Chondrocyte (in vitro differentiated cells): ENCODE results near the gene ZNF474. TPM values are rescaled to one million over a fixed set of nuclear protein-coding genes. Genes with fewer than 3 reads are reported as not detected.

ENCODE experiments used
- DNase-seq: peaks from one replicate; pipeline ENCODE4 v3.0.0; 2021; ENCODE audit warnings: mixed read lengths, low spot score
- H3K27ac Mint-ChIP-seq: one replicate; pipeline ENCODE4 v1.8.0; 2021; ENCODE audit warnings: mild to moderate bottlenecking, moderate library complexity, mixed read lengths; ENCODE audit not compliant: unreplicated experiment
- H3K27me3 Mint-ChIP-seq: 2 replicates; pipeline ENCODE4 v1.8.0; 2021; ENCODE audit warnings: low read depth, mixed read lengths
- H3K36me3 Mint-ChIP-seq: 2 replicates; pipeline ENCODE4 v1.8.0; 2021; ENCODE audit warnings: low read depth, mixed read lengths
- H3K4me1 Mint-ChIP-seq: 2 replicates; pipeline ENCODE4 v1.8.0; 2021; ENCODE audit warnings: low read depth, mild to moderate bottlenecking, mixed read lengths
- H3K4me3 Mint-ChIP-seq: one replicate; pipeline ENCODE4 v1.8.0; 2021; ENCODE audit warnings: mild to moderate bottlenecking, moderate library complexity, mixed read lengths; ENCODE audit not compliant: unreplicated experiment
- H3K9me3 Mint-ChIP-seq: 2 replicates; pipeline ENCODE4 v1.8.0; 2021; ENCODE audit warnings: low read depth, mixed read lengths
- total RNA-seq: library from RNA; stranded (reverse); gene quantifications from 3 replicates; pipeline ENCODE4 v1.2.1, GENCODE V29; 2021
- TF ChIP-seq, protein P1 (sequence below): fragments of 200-600 bp; sonication (generic); IDR thresholded peaks from 2 replicates; pipeline ENCODE4 v1.5.0; 2021; ENCODE audit warnings: antibody characterized with exemption, mild to moderate bottlenecking, moderate library complexity

The ZNF474 gene
- total RNA-seq, 1 donor from 2014 or later, result 0.25 TPM

DNA sequence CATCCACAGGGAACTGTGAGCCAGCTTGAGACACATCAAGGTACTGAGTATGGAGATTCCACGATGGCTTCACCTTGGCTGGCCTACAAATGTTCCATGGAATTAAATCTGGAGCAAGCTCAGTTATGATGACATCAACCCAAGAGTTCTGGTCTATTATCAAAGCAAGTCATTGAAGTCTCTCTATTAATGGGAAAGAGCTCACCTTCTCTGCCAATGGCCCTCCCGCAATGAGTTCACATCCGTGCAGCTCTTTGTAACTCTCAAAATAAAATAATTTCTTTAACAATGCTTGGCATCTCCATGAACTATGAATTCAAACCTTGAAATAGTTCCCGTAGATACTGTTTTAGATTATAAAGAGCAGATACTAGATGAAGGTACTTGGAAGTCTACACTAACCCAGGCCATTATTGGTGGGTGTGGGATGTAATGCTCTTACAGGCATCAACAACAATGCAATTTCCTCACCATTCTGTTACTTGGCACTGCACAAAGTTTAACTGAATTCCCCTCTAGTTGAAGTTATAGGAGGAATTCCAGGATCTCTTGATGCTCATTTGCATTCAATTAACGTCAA, 55.4 kb downstream of the ZNF474 start:
- H3K9me3 Mint-ChIP-seq, result peaks cover 4% of the 10 kb centered on the region
- H3K4me1 Mint-ChIP-seq, result peaks cover 44% of the 10 kb centered on the region
- TF ChIP-seq, protein P1, sequence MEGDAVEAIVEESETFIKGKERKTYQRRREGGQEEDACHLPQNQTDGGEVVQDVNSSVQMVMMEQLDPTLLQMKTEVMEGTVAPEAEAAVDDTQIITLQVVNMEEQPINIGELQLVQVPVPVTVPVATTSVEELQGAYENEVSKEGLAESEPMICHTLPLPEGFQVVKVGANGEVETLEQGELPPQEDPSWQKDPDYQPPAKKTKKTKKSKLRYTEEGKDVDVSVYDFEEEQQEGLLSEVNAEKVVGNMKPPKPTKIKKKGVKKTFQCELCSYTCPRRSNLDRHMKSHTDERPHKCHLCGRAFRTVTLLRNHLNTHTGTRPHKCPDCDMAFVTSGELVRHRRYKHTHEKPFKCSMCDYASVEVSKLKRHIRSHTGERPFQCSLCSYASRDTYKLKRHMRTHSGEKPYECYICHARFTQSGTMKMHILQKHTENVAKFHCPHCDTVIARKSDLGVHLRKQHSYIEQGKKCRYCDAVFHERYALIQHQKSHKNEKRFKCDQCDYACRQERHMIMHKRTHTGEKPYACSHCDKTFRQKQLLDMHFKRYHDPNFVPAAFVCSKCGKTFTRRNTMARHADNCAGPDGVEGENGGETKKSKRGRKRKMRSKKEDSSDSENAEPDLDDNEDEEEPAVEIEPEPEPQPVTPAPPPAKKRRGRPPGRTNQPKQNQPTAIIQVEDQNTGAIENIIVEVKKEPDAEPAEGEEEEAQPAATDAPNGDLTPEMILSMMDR, result no peak
- no peaks in the 10 kb centered on the region for H3K36me3 Mint-ChIP-seq
- H3K27me3 Mint-ChIP-seq, result no peaks in the 10 kb centered on the region
- no peak for DNase-seq
- H3K4me3 Mint-ChIP-seq, result no peak overlapping the region
- no peak overlapping the region for H3K27ac Mint-ChIP-seq

GRCh38 chr5:122187426-122187825, 58.1 kb downstream of the ZNF474 start:
- Mint-ChIP-seq H3K36me3 (no peaks in the 10 kb centered on the region), H3K4me1 (peaks cover 18% of the 10 kb centered on the region), H3K27ac (no peak overlapping the region), H3K4me3 (no peak overlapping the region), H3K27me3 (no peaks in the 10 kb centered on the region), H3K9me3 (peaks cover 4% of the 10 kb centered on the region)
- TF ChIP-seq, protein P1, result no peak
- DNase-seq, result no peak

GRCh38 chr5:122190156-122190555, 60.8 kb downstream of the ZNF474 start:
- Mint-ChIP-seq H3K4me3 (no peak overlapping the region), H3K27me3 (no peaks in the 10 kb centered on the region), H3K9me3 (peaks cover 4% of the 10 kb centered on the region), H3K4me1 (no peaks in the 10 kb centered on the region), H3K36me3 (no peaks in the 10 kb centered on the region), H3K27ac (no peak overlapping the region)
- TF ChIP-seq, protein P1, result no peak
- no peak for DNase-seq

DNA sequence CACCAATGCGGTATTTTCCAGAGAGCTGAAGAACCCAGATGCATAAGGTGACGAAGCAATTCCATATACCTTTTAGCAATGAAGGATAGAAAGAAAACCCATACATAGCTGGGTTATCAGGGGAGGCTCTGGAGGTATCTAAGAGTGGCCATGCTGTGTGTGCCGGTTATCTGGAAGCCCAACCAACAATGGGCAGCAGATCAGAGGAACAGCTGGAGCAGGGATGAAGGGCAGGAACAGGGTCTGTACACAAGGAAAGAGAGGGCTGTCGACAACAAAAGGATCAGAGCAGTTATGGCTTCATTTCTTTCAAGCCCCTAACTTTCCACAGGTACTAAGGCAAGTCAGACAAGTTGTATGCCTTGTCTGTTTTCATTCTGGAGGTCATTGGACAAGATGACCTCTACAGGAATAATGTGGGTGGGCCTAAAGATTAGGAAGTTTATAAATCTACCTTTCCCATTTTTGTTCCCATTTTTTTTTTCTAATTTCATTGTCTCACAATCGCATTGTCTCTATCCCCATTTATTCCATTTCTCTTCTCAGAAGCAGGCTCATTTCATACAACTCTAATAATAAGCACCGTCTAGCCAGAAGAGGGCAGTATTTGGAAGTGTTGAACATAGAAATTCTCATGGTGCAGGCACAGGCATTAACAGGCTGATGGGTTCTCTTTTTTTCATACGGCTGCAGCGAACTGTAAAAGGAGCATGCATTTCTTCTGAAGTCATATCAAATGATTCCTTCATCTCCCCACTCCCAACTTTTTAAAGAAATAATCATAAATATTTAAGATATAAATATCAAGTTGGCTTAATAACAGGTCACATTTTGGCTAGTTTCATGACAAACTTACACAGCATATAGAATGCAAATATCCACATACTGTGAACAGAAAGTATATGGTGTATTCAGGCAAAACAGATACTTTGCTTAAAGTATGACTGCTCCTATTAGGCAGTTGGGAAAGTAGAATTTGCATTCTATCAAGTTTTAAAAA, 63.5 kb downstream of the ZNF474 start:
- H3K4me3 Mint-ChIP-seq, result no peak overlapping the region
- H3K27ac Mint-ChIP-seq, result no peak overlapping the region
- no peak for DNase-seq
- TF ChIP-seq, protein P1, result peak; percentile 88
- peaks cover 8% of the 10 kb centered on the region for H3K27me3 Mint-ChIP-seq
- no peaks in the 10 kb centered on the region for H3K36me3 Mint-ChIP-seq
- no peaks in the 10 kb centered on the region for H3K4me1 Mint-ChIP-seq
- no peaks in the 10 kb centered on the region for H3K9me3 Mint-ChIP-seq

DNA sequence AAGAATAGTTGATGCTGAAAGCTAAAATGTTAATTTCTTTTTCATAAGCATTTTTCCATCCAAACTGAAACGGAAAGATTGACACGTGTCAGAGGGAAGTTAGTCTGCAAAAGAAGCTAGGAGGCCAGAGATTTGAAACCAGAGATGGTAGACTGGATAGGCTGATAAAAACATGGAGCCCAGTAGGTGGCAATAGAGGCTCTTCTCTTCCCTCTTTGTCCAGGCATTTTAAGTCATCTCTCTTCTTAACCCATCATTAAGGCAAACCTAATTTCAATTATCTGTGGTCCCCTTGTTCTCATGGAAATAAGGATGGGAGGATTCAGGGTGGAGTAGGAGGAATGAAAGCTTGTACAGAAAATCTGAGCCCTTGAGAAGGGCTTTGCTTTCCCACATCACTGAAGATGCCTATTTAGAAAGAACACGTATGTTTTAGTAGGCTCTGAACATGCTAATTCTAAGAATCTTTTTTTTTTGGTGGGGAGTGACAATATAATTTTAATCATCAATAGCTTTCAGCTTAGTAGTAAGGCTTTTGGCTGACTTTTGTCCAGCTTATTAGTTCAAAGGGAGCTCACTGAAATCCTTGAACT, 66.6 kb downstream of the ZNF474 start:
- no peaks in the 10 kb centered on the region for H3K36me3 Mint-ChIP-seq
- TF ChIP-seq, protein P1, result peak; percentile 91
- no peak overlapping the region for H3K4me3 Mint-ChIP-seq
- no peaks in the 10 kb centered on the region for H3K4me1 Mint-ChIP-seq
- peaks cover 26% of the 10 kb centered on the region for H3K27me3 Mint-ChIP-seq
- no peak for DNase-seq
- no peak overlapping the region for H3K27ac Mint-ChIP-seq
- H3K9me3 Mint-ChIP-seq, result no peaks in the 10 kb centered on the region
